Activated CD4-positive, CD25-positive, alpha-beta regulatory T cell treated with anti-CD3 and anti-CD28 coated beads, Interleukin-2, amount 50 U/mL, for 72 hours (primary cell): Measurements from ENCODE around the gene RPS25.
"Not testable (repeated sequence)": the region's sequence is repeated elsewhere in the genome, so short reads cannot be mapped to it uniquely, and the experiment has no call there.

Experiments used
- DNase-seq: peaks from one replicate; pipeline ENCODE4 v3.0.0; 2021

The RPS25 gene

DNA sequence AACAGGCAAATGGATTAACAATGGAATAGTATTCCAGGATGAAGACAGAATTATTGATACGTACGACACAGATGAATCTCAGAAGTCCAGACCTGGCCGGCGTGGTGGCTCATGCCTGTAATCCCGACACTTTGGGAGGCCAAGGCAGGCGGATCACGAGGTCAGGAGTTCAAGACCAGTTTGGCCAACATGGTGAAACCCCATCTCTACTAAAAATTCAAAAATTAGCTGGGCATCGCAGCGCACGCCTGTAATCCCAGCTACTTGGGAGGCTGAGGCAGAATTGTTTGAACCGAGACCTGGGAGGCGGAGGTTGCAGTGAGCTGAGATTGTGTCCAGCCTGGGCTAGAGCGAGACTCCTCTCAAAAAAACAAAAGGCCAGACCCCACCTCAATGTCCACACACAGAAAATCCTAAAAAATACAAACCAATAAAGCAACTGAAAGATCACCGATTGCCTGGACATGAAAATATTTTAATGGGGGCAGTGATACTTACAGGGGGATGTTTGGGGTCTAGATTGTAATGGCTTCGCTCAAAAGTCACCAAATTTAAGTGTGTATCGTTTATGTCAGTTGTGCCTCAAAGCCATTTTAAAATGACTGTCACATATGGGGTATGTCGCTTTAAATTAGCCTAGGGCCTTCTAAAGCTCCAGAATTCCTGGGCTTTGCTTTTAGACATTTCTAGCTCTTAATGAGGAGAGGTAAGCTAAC, 3.8 kb downstream of the RPS25 start:
- no peak for DNase-seq

DNA sequence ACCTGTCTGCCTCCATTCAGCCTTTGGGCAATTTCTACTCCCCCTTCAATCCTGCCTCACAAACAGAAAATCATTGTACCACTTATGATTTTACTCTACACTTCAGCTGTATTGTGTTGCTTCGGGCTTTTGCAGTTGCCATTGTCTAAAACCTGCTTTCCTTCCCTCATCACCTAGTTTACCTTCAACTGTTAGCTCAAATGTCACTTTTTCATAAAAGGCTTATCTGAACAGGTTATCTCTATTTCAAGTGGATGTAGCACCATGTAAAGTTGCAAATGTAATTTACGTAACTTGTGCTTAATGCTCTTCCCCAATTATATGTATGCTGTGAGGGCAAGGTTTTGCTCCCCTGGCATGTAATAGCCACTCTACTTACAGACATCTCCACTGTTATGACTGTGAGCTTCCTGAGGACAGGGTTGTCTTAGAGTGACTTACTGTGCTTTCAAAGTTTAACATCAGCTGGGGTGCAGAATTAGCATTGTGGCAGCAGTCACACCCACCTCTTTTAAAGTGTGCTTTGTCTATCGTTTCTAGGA, 5.4 kb downstream of the RPS25 start:
- no peak for DNase-seq

DNA sequence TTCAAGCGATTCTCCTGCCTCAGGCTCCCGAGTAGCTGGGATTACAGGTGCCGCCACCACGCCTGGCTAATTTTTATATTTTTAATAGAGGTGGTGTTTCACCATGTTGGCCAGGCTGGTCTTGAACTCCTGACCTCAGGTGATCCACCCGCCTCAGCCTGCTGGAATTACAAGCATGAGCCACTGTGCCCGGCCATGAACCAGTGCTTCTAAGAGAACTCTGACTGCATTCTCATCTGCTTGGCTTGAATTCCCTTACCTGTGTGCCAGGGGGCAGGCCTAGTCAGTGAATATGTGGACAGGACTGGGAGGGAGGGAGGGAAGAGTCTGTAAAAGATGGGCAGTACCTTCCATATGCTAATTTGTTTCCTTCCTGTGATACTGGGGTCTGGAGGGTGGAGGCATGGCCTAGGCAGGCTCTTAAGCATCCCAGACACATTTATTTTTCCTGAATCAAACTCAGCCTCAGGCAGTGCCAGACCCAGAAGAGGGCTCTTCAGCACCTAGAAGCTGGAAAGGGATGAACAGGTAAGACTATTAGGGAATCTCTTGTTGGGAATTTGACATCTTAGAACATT, 6.6 kb downstream of the RPS25 start:
- no peak for DNase-seq

DNA sequence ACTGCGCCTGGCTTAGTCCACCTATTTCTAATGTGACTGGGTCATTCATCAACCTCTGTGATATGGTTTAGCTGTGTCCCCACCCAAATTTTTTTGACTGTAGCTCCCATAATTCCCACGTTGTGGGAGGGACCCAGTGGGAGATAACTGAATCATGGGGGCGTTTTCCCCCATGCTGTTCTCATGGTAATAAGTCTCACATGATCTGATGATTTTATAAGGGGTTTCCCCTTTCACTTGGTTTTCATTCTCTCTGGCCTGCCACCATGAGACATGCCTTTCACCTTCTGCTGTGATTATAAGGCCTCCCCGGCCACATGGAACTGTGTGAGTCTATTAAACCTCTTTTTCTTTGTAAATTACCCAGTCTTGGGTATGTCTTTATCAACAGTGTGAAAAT, 11.5 kb downstream of the RPS25 start:
- no peak for DNase-seq

DNA sequence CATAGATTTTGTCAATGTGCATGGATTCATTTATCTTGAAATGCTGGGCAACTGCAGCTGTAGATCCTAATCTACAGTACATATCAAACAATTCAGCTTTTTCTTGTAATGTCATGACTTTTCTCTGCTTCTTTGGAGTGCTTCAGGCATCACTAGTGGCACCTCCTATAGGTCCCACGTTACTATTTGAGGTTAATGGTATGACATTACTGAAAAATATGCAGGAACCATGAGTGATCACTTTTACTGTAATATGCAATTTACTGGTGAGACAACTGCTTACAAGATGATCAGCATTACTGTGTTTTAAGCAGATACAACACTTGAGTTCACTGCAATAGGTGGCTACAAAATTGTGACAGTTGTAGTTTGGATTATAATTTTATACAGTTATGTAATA, 17.2 kb downstream of the RPS25 start:
- no peak for DNase-seq

DNA sequence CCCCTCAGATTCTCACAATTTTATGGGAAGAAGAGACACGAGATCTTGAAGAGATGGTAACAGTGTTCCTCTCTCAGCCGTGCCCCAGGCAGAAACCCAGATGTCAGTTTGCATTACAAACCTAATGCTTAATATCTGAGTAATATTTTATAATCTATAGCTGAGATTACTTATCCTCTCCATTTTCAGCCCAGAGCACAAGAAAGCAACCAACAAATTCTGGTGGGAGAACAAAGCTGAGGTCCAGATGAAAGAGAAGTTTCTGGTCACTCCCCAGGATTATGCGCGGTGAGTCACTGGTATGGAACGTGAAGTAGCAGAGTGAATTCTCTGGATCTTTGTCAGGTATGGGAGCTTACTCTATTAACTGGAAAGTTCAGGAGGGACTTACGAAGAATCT, 19.3 kb downstream of the RPS25 start:
- DNase-seq, result no peak

DNA sequence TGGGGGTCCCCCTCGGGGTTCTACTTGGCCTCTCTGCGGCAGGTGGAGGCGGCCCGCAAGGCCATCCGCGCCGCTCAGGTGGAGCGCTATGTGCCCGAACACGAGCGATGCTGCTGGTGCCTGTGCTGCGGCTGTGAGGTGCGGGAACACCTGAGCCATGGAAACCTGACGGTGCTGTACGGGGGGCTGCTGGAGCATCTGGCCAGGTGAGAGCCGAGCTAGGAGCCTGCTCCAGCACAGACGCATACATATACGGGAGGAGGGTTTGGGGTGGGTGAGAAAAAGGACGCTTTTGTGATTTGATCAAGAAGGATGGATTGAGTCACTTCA, 19.8 kb downstream of the RPS25 start:
- no peak for DNase-seq

DNA sequence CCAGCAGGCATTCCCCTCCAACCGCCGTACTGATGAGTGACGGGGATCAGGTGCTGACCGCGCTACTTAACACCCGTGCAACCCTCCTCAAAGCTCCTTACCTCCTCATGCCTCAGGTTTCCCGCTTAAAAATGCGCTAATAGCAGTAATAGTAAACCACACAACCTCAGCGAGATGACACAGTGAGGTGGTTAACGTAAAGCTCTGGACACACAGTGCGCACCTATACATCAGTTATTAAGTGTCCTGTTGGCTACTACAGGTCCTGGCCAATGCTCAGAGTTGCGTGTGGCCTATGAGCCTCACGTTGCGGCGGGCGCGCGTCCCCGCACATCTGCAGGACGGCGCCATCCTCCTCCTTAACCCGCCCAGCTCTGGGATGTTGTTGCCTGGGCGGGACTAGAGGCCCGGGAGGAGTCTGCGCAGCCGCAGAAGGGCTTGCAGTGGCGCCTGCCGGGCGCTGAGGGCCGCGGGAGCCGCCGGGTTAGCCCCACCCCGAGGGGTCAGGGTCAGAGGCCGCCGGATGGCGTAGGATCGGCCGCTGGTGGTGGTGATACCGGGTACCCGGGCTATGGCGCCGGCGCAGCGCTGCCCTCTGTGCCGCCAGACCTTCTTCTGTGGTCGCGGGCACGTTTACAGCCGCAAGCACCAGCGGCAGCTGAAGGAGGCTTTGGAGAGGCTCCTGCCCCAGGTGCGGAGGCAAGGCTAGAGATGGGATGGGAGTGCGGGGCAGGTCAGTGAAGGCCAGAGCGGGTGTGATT, 20.3 kb downstream of the RPS25 start, which contains the start of gene CENATAC:
TSS of gene CENATAC (plus strand) at position 512 of the 761 bp plus-strand sequence. CDS start at position 572, 60 bp downstream.
- DNase-seq, result peak; percentile 98

DNA sequence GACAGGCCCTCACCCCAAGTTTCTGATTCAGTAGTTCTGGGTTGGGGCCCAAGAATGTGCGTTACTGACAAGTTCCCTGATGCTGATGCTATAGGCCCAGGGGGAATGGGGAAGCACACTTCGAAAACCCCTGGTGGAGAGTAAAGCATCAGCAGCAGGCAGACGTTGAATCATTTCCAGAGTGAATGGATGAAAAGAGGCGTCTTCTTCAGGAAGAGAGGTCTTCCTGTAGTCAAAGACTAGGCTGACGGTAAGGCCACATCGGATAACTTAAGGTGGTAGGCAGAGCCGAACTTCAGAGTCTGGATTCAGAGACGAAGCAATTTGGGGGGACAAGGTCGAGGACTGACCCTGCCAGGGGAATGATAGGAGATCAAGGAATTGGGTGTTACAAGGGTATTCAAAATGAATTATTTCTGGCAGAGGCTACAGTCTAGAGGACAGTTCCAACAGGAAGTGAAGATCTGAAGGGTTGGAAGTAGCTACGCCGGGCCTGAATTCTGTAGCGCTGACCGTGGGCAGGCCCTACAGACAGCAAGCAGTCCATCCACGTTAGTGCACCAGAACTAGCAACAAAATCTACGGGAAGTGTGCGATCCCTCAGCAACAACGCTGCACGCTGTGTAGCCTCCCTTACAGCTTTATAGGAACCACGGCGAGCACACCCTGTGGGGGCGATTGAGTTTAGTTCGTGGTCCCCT, 21.1 kb downstream of the RPS25 start:
- DNase-seq, result peak; percentile 34

DNA sequence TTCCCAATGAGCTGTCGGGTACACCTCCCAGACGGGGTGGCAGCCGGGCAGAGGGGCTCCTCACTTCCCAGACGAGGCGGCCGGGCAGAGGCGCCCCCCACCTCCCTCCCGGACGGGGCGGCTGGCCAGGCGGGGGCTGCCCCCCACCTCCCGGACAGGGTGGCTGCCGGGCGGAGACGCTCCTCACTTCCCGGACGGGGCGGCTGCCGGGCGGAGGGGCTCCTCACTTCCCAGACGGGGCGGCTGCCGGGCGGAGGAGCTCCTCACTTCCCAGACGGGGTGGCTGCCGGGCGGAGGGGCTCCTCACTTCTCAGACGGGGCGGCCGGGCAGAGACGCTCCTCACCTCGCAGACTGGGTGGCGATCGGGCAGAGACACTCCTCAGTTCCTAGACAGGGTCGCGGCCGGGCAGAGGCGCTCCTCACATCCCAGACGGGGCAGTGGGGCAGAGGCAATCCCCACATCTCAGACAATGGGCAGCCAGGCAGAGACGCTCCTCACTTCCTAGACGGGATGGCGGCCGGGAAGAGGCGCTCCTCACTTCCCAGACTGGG, 26.6 kb downstream of the RPS25 start:
- DNase-seq, result not testable (repeated sequence)

DNA sequence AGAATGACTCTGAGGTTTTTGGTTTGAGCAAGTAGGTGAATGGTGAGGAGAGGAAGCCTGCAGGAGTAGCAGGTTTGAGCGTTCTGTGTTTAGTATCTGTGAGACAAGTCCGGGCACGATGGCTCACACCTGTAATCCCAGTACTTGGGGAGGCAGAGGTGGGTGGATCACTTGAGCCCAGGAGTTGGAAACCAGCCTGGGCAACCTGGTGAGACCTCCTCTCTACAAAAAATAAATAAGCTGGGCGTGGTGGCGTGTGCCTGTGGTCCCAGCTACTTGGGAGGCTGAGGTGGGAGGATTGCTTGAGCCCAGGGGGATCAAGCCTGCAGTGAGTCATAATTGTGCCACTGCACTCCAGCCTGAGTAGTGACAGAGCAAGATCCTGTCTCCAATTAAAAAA, 29.9 kb downstream of the RPS25 start:
- no peak for DNase-seq

DNA sequence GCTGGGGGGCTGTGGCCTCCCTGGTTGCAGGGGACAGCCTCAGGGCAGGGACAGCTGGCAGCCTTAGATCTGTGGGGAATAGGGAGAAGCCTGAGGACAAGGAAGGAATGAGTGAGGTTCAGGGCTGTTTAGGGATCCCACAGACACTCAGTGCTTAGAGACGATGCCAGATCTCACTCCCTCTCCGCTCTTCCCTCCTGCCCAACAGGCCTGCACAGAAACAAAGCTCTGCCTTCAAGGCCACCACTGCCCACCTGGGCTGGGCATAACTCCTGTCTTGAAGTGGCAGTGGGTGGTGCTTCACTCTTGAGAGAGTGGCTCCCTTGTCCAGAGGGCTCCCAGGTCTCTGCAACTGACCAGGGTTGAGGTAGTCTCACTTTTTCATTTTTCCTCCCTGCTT, 33.3 kb downstream of the RPS25 start:
- DNase-seq, result no peak

DNA sequence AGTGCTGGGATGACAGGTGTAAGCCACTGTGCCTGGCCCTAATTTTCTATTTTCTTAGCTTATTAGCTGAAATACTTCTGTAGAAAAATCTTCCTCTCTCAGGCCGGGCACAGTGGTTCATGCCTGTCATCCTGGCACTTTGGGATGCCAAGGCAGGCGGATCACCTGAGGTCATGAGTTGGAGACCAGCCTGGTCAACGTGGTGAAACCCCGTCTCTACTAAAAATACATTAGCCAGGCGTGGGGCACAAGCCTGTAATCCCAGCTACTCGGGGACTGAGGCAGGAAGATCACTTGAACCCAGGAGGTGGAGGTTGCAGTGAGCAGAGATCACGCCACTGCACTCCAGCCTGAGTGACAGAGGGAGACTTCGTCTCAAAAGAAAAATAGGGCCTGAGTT, 33.8 kb downstream of the RPS25 start:
- DNase-seq, result not testable (repeated sequence)

DNA sequence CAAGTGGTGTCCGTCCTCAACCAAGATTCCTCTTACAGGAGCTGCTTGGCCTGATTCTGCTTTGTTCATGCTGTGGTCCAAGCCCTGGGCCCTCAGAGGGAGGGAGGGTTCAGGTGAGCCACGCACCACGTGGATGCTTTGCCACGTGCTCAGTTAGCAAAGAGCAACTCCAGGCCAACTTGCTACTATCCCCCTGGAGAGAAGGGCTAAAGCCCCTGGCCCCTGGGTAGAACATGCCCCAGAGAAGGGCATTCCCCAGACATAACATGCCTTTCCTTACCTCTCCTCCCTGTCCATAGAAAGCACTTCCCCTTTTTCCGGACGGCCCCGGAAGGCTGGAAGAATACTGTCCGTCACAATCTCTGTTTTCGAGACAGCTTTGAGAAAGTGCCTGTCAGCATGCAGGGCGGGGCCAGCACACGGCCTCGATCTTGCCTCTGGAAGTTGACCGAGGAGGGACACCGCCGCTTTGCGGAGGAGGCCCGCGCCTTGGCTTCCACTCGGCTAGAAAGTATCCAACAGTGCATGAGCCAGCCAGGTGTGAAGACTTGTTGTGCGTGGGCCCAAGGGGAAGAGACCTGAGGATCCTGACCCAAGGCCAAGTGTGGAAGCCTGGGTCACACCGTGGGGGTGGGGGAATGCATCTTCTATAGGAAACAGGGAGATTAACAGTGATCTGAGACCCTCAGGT, 37.8 kb downstream of the RPS25 start:
- no peak for DNase-seq

DNA sequence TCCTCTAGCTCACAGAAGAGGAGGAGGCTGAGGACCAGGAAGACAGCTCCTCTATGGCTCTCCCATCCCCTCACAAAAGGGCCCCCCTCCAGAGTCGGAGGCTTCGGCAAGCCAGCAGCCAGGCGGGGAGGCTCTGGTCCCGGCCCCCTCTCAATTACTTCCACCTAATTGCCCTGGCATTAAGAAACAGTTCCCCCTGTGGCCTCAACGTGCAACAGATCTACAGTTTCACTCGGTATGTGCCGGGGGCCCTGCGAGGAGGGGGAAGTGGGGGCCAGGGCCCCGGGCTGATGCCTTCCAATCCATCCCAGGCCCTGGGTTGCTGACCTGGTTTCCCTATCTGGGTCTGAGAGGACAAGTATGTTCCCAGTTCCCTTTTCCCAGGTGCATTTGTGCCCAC, 38.7 kb downstream of the RPS25 start:
- DNase-seq, result no peak

DNA sequence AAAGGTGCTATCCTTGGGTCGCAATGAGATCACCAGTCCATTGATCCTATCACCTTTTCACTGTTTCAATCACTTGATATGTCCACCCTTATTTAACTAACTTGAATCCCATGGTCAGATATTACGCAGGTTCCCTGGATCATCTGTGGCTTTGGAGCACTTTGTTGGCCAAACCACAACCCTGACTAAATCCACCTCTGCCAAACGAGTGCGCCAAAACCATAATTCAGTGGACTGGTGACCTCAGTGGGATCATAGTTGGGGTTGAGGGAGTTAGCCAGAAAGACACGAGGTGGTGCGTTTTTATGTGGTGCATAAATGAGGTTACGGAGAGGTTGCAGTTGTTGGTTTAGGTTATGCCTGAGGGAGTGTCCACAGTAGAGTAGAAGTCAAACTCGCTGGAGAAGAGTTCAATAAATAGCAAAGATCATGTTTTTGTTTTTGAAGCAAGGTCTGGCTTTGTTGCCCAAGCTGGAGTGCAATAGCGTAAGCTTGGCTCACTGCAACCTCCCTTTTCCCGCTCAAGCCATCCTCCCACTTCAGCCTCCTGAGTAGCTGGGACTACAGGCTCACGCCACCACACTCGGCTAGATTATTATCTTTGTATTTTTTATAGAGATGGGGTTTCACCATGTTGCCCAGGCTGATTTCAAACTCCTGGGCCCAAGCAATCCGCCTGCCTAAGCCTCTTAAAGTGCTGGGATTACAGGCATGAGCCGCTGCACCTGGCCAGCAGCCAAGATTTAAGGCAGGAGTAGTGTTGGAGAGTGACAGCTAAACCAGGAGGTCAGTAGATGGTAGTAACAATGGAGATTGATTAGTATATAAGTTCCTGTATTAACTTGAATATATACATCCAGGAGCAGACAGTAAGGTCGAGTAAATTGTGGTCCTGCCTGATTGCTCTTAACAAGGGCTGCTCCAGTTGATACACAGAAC, 42.1 kb downstream of the RPS25 start:
- DNase-seq, result no peak

DNA sequence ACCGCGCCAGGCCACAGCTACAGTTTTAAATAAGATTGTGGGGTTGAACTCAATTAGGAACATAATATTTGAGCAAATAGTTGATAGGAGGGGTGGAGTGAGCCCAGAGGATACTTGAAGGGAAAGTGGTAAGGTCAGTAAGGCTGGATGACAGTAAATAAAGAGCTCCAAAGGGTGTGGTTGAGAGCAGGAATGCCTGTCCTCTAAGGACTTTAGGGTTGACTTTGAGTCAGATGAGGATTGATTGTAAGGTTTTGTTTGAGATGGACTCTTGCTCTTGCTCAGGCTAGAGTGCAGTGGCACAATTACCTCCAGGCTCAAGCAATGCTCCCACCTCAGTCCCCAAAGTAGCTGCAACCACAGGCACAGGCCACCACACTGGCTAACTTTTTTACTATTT, 44.2 kb downstream of the RPS25 start:
- no peak for DNase-seq

DNA sequence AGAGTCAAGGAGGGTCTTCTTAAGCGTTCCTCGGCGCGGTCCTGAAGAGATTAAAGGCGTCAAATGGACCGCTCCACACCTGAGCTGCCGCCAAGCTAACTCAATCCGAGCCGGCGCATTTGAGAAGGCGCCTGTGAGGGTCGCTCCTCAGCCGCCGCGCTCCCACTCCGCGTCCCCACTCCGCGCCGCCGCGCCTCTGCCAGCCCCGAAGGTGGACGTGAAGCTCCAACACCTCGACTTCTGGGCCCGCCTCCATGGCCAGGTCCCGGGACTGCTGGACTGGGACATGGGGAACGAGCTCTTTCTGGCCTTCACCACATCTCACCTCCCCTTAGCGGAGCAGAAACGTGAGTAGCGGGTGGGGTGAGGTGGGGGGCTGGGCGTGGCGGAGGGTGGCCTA, 46.5 kb downstream of the RPS25 start, which contains the start of gene FOXR1:
TSS of gene FOXR1 (plus strand) at position 116 of the 400 bp plus-strand sequence. CDS start at position 287, 171 bp downstream.
- no peak for DNase-seq

DNA sequence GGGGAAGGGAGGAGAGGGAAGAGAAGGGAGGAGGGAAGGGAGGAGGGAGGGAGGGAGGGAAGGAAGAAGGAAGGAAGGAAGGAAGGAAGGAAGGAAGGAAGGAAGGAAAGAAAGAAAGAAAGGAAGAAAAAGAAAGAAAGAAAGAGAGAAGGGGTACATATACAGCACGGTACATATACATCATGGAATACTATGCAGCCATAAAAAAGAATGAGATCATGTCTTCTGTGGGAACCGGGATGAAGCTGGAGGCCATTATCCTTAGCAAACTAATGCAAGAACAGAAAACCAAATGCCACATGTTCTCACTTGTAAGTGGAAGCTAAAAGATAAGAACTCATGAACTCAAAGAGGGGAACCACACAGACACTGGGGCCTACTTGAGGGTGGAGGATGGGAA, 48.6 kb downstream of the RPS25 start:
- not testable (repeated sequence) for DNase-seq
